Stimulated activated CD4-positive, alpha-beta T cell treated with anti-CD3 and anti-CD28 coated beads, TNF-alpha, amount 100 ng/mL, for 24 hours (primary cell): ENCODE data around the gene CFAP46.
"Not testable (repeated sequence)": the region's sequence is repeated elsewhere in the genome, so short reads cannot be mapped to it uniquely, and the experiment has no call there.

ENCODE experiments used
- DNase-seq, 3 experiments: peaks; one replicate each; pipeline ENCODE4 v3.0.0-alpha.2; 2020; ENCODE audit warnings: low read depth in 3 of 3

Gene CFAP46

DNA sequence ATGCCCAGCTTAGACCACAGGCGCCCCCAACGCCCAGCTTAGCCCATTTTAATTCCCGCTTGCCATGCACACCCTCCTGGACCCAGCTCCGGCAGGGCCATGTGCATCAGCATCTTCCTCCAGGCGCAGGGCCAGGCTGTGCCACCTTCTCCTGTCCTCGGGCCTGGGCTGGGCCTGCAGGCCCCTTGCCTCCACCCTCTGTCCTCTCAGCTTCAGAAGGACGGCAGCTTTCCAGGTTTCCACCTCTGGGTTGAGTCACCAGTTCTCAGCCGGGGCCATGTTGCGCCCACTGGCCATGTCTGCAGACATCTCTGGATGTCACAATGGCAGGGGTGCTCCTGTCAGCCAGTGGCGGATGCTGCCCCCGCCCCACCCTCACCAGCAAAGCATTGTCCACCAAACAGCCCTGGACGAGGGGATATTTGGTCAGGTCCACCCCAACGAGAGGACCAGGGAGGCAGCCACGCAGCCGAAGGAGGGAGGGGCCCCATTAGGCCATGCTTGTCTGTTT, 97.3 kb downstream of the CFAP46 start:
- no peak for DNase-seq

DNA sequence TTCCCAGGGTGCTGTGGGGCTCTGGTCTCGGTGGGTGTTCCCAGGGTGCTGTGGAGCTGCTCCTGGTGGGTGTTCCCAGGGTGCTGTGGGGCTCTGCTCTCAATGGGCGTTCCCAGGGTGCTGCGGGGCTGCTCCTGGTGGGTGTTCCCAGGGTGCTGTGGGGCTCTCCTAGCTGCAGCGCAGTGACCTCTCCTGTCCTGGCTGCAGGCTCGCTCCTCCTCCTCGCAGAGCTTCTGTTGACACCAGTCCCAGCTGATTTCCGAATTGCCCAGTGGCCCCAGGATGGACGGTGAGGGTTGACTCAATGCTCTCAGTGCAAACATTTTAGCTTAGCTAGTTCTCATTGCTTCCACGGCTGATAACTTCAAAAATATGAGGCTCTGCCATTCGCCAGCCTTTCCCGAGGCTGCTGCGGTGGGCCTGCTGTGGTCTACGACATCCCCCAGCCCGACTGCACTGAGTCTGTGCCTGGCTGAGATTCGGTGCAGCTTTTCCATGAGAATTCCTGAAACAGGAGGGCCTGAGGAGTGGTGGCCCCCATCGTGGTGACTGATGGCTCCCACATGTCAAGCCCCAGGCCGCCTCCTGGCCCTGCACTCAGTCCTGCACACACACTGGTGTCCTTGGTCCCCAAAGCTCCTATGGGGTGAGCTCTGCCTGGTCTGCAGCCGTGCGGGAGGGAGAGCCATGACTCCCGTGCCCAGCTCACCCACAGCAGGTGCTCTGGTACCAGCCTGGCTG, 98.1 kb downstream of the CFAP46 start:
- DNase-seq = no peak

DNA sequence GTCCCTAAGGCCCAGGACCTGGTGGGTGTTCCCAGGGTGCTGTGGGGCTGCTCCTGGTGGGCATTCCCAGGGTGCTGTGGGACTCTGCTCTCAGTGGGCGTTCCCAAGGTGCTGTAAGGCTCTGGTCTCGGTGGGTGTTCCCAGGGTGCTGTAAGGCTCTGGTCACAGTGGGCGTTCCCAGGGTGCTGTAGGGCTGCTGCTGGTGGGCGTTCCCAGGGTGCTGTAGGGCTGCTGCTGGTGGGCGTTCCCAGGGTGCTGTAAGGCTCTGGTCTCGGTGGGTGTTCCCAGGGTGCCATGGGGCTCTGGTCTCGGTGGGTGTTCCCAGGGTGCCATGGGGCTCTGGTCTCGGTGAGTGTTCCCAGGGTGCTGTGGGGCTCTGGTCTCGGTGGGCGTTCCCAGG, 99.1 kb downstream of the CFAP46 start:
- not testable (repeated sequence) for DNase-seq

DNA sequence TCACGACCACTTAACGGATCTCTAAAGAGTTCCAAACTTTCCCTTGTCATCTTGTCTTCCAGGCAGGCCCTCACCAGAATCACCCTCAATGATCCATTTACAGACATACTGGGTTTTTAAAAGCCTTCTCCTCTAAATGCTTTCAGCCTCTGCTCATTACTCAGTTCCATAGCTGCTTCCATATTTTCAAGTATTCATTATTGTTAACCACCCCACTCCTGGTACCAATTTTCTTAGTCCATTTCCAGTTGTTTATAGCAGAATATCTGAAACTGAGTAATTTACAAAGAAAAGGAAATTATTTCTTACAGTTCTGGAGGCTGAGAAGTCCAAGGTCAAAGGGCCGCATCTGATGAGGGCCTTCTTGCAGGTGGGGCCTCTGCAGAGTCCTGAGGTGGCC, 100.0 kb downstream of the CFAP46 start:
- DNase-seq = no peak

DNA sequence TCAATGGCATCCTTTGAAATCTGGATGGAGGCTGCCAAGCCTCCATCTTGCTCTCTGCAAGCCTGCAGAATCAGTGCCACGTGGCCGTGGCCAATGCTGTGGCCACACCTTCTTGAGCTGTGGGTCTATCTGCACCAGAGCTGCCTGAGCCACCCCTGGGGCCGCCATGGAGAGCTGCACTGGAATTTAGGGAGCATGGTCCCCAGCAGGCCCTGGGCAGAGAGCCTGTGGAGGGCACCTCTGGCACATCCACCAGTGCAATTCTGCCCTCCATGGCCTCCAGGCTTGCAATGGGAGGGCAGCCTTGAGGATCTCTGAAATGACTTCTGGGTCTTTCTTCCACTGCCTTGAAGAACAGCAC, 100.8 kb downstream of the CFAP46 start:
- no peak for DNase-seq

DNA sequence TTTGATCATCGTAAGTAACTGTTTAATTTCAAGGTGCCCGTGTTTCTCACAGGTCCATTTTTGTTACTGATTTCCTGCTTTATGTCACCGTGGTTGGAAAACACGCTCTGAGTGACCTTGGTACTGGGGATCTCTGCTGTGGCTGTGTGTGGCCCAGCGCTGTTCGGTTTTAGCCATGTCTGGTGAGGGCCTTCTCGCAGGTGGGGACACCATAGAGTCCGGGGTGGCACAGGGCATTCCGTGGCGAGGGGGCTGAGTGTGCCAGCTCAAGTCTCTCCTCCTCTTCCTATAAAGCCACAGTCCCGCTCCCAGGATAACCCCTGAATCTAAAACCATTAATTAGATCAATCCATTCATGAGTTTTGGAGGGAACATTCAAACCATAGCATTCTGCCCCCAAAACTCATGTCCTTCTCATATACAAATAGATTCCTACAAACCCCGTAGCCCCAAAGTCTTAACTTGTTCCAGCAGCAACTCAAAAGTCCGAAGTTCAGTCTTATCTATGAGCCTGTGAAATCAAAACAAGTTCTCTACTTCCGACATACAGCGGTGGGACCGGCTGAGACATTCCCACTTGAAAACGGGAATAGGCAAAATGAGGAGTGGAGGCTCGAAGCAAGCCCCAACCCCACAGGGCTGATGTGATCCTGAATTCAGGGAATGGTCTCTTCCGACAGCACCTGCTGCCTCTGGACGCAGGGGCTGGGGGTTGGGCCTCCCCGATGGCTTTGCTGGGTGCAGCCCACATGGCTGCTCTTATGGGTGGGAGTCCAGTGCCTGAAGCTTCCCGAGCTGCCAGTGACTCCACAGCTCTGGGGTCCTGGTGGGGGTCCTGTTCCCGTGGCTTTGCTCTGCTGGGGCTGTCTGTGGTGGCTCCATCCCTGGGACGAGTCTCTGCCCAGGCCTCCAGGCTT, 101.4 kb downstream of the CFAP46 start:
- DNase-seq = no peak

DNA sequence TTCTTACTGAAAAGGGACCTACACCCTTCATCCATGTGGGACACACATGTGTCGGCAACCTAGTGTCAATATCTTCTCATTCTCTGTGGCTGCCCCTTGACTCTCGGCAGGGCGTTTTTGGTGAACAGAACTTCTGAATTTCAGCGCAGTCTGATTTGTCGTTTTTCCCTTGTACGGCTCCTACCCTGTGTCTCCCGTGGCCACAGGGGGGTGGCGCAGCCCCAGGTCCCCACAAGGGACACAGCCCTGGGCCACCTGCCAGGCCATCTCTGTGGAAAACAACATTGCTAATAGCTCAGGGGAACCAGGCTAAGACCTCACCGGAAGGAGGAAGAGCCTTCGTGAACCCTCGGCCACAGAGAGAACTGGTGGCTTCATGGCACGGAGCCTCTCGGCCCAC, 103.3 kb downstream of the CFAP46 start:
- no peak for DNase-seq

DNA sequence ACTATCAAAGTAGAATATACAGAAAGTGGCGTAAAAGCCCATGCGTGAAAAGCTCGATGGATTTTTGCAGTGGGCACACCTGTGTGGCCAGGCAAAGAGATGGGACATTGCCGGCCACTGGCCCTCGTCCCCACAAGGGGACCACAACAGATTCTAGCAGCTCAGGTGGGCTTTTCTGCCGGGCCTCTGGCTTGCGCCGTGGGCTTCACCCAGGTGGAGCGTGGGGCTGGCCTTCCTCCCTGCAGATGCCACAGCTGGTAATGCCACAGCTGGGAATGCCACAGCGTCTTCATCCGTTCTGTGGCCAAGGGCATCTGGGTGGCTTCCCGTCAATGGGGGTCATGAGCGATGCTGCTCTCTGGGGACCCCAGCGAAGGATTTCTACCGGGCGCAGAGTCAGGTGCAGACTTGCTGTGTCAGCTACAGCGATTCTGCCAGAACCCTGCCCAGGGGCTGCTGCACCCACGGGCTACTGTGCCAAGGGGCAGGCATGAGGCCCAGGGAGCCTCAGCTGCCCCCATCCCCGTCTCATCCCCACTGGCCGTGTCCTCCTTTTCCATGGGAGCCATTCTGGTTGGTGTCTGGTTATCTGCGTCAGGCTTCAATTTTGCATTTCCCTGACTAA, 103.9 kb downstream of the CFAP46 start:
- no peak for DNase-seq

DNA sequence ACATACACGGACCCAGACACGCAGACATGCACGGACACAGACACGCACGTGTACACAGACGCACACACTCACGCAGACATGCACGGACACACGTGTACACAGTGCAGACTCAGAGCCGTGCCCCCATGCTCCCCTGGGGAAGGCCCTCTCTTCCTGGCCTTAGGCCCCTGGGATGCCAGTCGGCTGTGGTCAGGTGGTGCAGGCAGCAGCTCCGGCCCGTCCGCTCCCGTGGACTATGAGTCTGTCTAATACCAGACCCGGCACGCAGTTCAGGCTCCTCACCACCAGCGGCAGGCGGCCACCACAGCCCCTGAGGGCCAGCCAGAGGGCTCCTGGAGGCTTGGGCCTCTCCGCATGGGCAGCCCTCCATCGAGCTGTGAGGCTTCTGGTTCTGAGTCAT, 104.5 kb downstream of the CFAP46 start:
- DNase-seq = no peak

DNA sequence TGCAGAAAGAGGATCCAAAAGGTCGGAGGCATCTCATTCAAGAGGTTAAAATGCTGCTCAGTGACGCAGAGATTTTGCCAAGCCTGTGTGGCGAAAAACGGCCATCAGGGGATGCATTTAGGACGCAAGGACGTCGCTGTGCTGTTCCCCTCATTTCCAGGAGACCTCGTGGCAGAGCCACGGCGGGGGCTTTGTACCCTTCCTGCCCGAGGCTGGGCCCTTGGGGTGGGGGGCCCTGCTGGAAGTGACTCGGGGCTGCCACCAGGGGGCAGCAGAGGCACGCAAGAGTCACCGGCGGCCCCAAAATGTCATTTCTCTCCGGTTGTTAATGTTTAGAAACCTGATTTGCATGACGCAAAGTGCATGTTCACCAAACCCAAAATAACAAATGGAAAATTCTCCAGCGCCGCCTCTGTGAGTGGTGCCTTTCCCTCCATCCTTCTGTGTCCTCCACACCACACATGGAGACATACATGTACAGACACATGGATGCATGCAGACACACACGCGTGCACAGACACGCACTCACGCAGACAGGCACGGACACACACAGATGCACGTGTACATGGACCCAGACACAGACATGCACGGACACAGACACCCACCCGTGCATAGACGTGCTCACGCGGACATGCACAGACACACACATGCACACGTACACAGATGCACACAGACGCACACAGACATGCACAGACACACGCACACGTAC, 105.4 kb downstream of the CFAP46 start:
- peak; percentile 5 to 40 (median 30) for DNase-seq

DNA sequence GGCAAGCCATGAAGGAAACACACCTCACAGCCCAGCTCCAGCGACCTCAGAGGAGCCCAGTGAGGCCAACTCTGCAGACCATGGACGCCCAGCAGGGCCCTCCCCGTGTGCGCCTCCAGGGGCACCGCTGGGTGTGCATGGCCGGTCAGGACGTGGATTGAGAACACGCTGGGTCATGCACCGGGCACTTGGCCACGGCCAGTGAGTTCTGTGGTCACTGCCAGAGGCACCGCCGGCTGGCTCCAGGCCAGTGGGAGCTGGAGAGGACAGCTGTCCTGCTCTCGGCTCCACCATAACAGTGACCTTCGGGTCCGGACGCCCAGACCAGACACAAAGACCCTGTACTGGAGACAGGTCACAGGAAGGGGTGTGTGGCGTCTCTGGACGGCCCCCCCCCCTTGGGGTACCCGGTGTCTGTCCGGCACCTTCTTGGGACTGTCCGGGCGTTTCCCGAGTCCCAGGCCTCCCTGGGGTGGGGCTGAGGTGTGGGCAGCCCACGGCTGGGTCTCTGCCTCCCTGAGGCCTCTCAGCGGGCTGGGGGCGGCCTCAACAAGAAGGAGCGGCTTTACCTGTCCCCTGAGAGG, 106.0 kb downstream of the CFAP46 start:
- no peak for DNase-seq

DNA sequence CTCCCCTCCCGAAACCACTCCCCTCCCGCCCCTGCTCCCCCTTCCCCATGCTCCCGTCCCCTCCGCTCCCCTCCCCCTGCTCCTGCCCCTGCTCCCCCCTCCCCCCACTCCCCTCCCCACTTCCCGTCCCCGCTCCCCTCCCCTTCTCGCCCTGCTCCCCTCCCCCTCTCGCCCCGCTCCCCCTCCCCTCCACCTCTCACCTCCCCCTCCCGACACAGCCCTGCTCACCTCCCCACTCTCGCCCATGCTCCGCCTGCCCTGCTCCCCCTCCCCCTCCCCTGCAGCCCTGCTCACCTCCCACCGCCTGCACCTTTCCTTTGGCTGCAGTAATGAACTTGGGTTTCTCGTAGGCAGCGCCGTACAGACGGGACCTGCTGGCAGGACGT, 106.5 kb downstream of the CFAP46 start:
- no peak for DNase-seq

DNA sequence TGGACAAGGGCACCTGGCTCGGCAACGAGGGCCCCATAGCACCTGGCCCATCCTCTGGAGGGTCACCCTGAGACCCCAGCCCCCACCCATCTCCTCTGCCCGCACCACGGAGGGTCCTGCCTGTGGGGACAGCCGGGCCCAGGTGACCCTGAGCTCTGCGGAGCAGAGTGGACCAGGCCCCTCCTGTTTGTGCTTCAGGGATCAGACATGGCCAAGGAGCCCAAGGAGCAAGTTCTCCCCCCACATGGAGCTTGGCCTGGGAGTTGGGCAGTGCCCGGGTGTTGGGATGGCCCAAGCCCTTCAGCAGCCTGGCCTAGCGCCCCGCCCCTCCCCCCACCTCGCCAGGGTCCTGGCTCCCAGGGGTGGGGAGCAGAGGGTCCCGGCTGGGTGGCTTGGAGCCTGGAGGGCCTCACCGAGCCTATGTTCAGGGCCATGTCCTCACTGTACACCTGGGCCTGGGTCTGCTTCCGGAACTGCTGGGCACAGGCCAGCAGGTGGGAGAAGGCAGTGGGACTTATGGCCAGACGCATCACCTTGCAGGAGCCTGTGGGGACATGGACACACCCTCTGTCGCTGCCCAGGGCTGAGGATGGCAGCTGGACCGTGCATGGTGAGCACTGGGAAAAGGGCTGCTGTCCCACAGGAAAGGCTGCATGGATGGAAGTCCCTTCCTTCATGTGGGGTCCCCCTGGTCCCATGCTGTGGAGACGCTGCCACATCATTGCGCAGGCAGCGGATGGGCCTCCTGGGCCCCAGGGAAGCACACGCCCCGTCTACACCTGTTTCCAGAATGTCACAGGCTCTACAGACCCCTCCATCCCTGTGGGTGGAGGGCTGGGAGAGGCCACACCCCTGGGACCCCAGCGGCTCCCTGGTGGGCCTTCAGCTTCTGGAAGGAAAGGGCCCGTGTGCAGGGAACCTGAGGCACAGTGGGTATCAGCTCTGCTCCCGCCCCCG, 107.2 kb downstream of the CFAP46 start:
- no peak for DNase-seq

DNA sequence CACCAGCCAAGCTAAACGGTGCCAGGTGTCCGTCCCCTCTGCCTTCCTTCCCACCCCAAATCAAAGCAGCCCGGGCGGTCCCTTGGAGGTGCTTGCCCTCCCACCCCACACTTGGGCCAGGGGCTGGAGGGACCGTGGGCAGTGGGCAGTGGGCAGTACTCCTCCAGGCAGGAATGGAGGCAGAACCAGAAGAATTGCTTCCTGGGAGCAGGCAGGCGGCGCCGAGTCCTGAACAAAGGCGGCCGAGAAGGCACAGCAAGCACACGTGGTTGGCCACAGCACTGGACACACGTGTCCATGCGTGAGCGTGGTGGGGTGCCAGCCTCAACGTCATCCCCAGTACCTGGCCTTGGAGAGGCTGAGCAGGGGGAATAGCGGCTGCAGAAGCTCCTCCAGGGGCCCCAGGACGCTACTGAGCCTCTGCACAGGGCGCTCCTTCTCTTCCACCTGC, 108.0 kb downstream of the CFAP46 start:
- no peak for DNase-seq

DNA sequence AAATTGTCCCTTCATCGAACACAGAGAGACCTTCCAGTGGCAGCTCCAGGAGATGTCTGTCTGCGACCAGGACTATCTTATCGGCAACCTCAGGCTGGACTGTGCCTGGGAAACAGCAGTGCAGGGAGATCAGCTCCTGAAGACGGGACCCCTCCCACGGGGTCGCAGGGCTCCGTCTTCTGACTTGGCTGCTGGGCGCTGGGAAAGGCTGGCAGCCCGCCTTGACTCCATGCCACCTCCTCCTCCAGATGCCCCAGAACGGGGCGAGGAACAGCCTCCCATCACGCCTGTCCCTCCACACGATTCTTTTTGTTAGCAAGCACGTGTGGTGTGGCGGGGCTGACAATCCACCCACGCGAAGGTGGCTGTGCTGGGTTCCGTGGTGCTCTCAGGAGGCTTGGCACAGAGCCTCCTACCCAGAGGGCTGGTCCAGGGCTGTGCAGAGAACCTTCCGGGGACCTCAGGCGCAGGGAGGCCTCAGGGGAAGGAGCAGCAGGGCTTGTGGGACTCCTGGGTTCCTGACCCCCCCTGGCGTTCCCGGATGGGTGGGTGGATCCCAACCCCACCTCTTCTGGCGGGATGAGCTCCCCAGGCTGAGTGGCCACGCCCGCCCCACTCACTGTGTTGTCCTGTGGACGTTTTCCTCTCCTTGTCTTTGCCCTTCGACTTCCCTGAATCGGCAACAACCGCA, 108.8 kb downstream of the CFAP46 start:
- no peak for DNase-seq

DNA sequence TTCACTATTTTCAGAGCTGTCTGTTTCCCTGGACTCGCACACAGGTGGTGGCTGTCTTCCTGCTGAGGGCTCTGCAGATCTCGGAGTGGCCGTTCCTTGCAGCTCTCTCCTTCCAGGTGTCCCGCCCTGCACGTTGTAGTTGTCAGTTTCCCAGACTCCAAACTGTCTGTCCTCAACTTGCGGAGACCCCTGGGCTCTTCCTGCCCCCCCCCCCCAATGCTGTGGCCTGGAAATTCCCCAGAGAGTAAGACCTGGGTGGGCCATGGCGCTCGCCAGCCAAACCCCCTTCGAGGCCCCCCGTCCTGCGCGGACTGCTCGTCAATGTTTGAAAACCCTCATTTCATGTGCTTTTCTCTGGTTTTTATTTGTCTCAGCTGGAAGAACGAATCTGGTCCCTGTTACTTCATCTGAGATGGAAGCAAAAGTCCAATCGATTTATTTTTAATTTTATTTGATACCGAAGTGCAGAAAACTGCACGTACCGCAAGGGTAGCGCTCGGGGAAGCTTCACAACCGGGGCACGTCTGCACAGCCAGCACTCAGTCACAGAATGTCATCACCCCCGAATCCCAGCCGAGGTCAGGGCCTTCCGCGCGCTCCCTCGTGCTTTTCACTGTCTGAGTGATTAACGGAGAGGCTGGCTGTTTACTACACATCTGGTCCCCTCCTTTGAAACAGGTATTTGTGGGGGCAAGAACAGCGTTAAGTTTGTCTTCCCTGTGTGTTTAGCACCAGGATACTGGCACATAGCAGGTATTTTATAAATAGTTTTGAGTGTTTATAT, 110.0 kb downstream of the CFAP46 start:
- DNase-seq = no peak

DNA sequence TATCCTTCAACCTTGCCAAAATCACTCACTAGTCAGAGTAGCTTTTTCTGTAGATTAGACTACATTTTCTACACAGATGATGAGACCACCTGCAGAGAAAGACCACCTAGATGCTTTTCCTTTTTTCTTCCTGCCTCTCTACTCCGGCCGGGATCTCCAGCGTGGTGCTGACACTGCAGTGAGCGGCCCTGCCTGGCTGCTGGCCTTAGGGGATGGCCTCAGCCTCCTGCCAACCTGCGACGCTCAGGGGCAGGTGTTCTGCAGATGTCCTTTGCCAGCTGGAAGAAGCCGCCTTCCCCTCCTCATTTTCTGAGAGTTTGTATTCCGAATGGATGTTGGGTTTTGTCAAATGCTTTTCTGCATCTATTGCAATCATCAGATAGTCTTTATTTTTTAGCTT, 113.0 kb downstream of the CFAP46 start:
- no peak for DNase-seq

DNA sequence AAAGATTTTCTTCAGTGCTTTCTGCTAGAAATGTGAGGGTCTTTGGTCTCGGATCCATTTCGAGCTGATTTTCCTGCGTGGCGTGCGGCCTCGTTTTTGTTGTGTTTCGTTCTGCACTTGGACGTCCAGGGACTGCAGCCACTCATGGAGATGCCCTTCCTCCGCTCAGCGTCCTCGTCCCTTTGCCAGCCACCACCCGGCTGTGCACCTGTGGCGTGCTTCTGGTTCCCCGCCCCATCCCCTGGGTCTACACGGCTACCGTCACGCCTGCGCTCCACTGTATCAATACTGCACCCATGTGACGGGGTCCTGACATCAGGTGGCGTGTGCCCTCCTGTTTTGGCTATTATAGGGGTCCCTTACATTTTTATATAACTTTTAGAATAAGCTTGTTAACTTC, 113.7 kb downstream of the CFAP46 start:
- DNase-seq = no peak
